Left colon (tissue), 2 donors: ENCODE data around the gene RTL9. TPM values are rescaled to one million over a fixed set of nuclear protein-coding genes. Genes with fewer than 3 reads are reported as not detected.
A peak's percentile ranks its signal among the peaks of the same experiment; 100 is the strongest.
"Not testable (repeated sequence)": the region's sequence is repeated elsewhere in the genome, so short reads cannot be mapped to it uniquely, and the experiment has no call there.

ENCODE experiments used
- ATAC-seq: fragments of 200-7000 bp; cut with Tn5 transposase; one replicate; pipeline ENCODE4 v1.9.1; 2020; ENCODE audit warnings: mild to moderate bottlenecking, moderate library complexity
- DNase-seq, 2 donors: peaks; one replicate each; pipeline ENCODE4 v3.0.0-alpha.2; 2020
- intact Hi-C, 2 donors: fragments of 100-400 bp; cut with DNase I in 1 of 2; cut with micrococcal nuclease in 1 of 2; formaldehyde crosslinking; loops; one replicate each; pipeline versions ENCODE4 v1.11.2 to v1.14.0; 2022; cut with DNase I, micrococcal nuclease
- total RNA-seq, 2 donors: library from RNA; stranded (reverse); fragmentation: NEBNext Ultra II Directional; extraction: Animal tissue kit (Norgen Biotek cat#: 25700); gene quantifications; one replicate each; pipeline ENCODE4 v1.2.1, GENCODE V29; 2021
- donor health status: DM: no; HTN: no; CAD: no.
- donor health status: DM: yes; HTN: yes; CAD: no.

RTL9 gene
- total RNA-seq, 2 donors from 2014 or later, result not detected

- ATAC-seq (no peak), DNase-seq (no peak)
- intact Hi-C loops, result loop anchor here in 1 of 2 donors (10.0 kb wide), 1 partner anchor 237 kb away; no protein-coding TSS in a partner anchor
Observed at GRCh38 chrX:110402091-110402849, 43.6 kb downstream of the RTL9 start.

GRCh38 chrX:110402850-110403221 lies 44.2 kb downstream of the RTL9 start:
- ATAC-seq (no peak), DNase-seq (no peak)
- intact Hi-C loops, result loop anchor here in 1 of 2 donors (10.0 kb wide), 1 partner anchor 238 kb away; no protein-coding TSS in a partner anchor

DNA sequence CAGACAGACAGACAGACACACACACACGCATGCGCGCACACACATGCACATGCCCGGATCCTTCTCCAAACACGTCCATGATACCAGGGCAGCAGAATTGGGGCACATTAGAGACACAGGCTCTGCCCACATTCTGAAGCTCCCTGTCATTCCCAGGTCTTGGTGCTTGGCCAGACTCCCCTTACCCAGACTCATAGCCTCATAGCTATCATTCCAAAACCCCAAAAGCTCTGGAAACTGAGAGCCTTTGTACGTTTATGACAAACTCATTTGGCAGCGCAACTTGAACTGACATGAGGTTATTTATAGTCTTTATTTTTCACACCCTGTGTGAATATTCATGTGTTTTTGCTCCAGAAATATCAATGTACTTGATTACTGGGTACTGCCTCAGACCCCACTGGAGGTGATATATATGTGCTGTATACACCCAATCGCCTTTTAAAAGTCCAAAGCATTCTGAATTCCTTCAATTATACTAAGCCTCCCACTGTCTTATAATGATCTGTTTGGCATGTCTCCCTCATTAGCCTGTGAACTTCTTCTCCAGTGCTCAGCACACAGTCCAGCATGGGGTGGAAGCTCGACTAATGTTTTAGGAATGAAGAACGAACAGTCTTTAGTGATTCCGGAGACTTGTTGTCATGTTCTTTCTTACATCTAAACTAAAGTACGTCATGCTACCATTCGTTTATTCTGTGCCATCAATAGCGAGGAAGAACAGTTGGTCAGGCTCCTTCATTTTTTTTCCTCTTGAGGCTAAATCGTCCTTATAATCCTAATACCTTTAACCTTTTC lies 45.0 kb downstream of the RTL9 start:
- DNase-seq, result no peak
- intact Hi-C loops, result loop anchor here in 1 of 2 donors (10.0 kb wide), 1 partner anchor 239 kb away; no protein-coding TSS in a partner anchor
- no peak for ATAC-seq

DNA sequence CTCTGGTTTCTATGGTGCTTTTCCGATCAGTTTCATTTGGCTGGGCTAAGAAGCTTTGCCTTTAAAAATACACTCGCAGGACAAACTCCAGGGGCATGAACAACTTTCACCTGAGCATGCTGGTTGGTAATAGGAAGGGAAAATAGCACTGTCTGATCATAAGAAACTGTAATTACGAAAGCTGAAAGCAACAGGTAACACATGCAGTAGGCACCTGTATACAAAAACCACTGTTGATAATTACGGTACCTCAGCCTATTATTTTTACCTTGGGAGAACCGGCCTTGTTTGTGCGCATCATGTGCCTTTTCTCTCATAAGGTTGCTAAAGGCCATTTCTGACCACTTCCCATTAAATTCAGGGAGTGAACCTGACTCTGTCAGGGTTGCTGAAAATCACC lies 45.7 kb downstream of the RTL9 start:
- no peak for ATAC-seq
- no peak for DNase-seq
- intact Hi-C loops, result loop anchor here in 1 of 2 donors (10.0 kb wide), 1 partner anchor 240 kb away; no protein-coding TSS in a partner anchor

DNA sequence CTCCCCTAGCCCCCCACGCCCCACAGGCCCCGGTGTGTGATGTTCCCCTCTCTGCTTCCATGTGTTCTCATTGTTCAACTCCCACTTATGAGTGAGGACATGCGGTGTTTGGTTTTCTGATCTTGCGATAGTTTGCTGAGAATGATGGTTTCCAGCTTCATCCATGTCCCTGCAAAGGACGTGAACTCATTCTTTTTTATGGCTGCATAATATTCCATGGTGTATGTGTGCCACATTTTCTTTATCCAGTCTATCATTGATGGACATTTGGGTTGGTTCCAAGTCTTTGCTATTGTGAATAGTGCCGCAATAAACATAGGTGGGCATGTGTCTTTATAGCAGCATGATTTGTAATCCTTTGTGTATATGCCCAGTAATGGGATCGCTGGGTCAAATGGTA lies 47.6 kb downstream of the RTL9 start:
- not testable (repeated sequence) for ATAC-seq
- intact Hi-C loops, result loop anchor here (5.0 to 10.0 kb wide), 2 partner anchors 241 to 244 kb away; no protein-coding TSS in a partner anchor

GRCh38 chrX:110406822-110407221 lies 48.2 kb downstream of the RTL9 start:
- no peak for ATAC-seq
- intact Hi-C loops, result loop anchor here (5.0 to 10.0 kb wide), 2 partner anchors 242 to 245 kb away; no protein-coding TSS in a partner anchor

More for the DNA sequence above, 47.6 kb downstream of the RTL9 start:
- not testable (repeated sequence) for DNase-seq

DNA sequence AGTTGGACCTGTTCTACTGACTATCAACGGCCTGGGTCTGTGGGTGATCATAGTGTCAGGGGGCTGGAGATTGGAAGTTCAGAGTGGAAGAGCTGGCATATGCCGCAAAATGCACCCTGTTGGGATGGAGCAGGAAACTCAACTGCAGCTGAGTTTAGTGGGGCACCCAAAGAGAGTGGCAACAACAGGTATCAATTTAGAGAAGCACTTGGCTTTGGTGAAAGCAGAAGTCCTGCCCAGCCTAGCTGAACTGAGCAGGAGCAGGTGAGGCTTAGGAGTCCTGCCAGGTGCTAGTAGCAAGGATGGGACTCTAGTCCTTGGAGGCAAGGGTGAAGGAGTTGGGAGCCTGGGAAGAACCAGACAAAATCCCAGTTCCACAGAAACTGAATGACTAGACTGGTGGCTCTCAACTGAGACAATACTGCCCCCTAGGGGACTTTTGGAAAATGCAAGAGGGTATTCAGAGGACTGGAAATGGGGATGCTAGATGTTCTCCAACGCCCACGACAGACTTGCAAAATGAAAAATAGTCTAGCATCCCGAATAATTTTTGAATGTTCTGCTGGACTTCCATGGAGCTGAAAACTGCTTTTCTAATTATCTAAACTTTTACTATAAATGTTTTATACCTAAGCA lies 49.4 kb downstream of the RTL9 start:
- ATAC-seq, result peak; percentile 76
- DNase-seq, result peak in 1 of 2 donors; percentile 16
- intact Hi-C loops, result loop anchor here (5.0 to 10.0 kb wide), 2 partner anchors 243 to 246 kb away; no protein-coding TSS in a partner anchor

More at GRCh38 chrX:110406822-110407221, 48.2 kb downstream of the RTL9 start:
- DNase-seq, result no peak

Other genes starting within 250 kb of the RTL9 start
- gene AMMECR1, start 40.8 kb upstream of the RTL9 start, total RNA-seq, result 1 to 10 TPM; 7.5 to 9.7 TPM